GM21447 (cell line): ENCODE data around the gene FOXL3.

ENCODE experiments used
- ATAC-seq: cut with Tn5 transposase; IDR thresholded peaks from one replicate; pipeline ENCODE4 v1.9.1; 2021; ENCODE audit not compliant: unreplicated experiment

FOXL3 gene

DNA sequence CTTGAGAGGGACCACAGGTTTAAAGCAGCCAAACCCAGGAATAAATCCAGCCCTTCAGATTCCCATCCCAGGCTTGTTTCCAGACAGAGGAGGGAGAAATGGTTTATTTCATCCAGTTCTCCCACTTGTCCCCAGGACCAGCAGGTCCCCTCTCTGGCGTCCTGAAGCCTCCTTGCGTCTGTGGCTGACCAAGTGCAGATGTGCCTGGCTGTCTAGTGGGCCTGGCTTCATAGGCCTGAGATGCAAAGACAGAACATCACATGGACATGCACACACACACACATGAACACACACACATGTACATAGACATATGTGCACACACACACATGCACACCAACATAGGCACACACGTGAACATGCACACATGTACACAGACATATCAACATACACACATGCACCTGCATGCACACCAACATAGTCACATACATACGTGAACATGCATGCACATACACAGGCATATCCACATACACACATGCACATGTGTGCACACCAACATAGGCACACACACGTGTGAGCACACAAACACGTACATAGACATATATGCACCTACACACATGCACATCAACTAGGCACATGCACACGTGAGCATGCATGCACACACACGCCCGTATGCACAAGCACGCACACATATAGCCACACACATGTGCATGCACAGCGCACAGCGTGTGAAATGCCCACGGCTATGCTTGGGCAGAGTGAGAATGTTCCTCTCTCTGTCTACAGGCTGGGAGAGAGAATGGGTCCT is 10.7 kb downstream of the FOXL3 start:
- no peak for ATAC-seq

DNA sequence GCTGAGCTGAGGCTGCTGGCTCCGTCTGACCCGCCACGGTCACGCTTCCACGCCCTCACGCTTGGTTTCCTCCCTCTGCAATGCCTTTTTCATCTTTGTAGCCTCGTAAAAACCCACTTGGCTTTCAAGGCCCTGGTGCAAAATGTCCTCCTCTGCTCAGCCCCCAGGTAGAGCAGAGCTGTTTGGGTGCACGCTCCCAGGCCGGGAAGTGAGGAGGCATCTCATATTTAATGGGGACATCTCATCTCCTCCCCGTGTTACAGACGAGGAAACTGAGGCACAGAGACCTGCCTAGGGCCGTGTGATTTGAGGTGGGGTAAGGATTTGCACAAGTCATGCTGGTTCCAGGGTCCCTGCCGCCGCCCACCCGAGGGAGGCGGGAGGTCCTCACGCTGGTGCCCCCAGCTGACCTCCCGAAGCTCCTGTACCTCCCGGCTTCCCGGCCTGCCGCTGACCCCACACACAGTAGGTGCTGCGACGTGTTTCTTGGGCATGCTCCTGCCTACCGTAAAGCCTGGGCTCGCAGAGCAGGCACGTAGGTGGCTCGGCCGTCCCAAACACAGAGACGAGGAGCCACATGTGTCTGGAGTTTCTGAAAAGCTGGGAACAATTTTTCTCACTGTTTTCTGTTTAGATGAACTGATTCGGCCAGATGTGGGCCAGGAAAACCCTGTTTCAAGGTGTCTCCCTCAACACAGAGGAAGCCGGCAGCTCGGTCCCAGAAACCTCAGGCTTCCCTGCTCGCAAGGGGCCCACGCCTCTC is 11.5 kb downstream of the FOXL3 start:
- no peak for ATAC-seq

- ATAC-seq: no peak
Observed at GRCh38 chr7:302054-302992, 12.4 kb downstream of the FOXL3 start.

DNA sequence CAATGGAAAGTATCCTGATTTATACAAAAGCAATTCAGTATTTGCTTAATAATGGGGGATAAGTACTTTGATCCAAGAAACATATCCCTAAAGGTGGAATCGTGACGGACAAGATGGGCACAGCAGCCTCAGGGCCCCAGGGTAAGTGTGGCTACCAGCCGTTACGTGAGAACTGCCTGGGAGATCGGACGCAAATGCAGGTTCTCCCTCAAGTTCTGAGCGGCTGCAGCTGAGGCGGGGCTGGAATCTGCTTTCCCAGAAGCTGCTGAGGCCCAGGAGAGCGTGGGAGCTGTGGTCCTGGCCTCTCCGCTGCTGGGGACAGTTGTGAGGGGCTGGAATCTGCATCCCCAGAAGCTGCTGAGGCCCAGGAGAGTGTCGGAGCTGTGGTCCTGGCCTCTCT is 13.5 kb downstream of the FOXL3 start:
- no peak for ATAC-seq

DNA sequence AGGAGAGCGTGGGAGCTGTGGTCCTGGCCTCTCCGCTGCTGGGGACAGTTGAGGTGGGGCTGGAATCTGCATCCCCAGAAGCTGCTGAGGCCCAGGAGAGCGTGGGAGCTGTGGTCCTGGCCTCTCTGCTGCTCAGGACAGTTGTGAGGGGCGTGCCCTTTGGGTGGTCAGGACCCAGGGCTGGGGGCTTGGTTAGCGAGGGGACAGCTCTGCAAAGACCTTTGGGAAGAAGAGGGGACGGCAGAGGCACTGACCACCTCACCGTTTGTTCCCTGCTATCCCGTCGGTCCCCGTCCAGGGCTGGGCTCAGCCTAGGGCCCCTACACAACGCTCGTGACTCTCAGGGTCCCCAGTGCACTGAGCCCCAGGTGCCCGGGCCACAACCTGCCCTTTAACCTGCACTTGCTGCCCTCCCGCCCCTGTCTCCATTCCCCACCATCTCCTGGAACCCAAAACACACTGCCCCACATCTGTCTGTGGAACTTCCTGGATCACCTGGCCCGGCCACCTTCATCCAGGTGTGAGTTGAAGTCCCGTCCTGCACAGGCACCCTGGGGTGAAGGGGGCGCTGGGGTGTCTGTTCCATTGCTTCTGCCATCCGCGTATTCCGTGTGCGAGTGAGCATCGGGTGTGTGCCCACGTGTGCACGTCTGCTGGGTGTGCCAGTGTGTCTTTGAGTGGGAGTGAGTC is 14.1 kb downstream of the FOXL3 start:
- ATAC-seq: no peak

- ATAC-seq: no peak
Observed at GRCh38 chr7:304574-305409, 14.8 kb downstream of the FOXL3 start.

- no peak for ATAC-seq
Observed at GRCh38 chr7:305410-306151, 15.6 kb downstream of the FOXL3 start.

- no peak for ATAC-seq
Observed at GRCh38 chr7:307970-308369, 18.0 kb downstream of the FOXL3 start.

GRCh38 chr7:309586-310228 is 19.7 kb downstream of the FOXL3 start:
- no peak for ATAC-seq

DNA sequence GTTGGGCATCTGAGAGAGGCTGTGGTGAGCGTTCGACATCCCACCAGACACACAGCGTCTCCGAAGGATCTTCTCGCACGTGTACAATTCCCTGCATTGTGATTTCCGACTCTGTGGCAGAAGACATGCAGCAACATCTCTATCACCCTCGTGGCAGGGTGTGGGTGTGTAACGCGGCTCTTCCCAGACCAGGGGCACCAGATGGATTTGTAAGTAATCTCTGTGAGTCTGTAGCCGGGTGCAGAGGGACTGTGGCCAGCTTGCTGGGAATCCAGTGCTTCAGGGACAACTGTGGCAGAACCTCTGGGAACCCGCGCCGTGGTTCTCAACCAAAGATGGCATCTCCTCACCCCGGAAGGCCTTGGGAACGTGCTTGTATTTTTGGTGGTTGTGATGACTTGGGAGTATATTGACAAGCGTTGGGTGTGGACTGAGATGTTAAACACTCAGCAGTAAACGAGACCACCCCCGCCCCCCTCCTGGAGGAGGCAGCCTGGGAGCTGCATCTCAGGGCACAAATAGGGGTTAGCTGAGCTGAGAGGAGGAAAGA is 21.2 kb downstream of the FOXL3 start:
- no peak for ATAC-seq

DNA sequence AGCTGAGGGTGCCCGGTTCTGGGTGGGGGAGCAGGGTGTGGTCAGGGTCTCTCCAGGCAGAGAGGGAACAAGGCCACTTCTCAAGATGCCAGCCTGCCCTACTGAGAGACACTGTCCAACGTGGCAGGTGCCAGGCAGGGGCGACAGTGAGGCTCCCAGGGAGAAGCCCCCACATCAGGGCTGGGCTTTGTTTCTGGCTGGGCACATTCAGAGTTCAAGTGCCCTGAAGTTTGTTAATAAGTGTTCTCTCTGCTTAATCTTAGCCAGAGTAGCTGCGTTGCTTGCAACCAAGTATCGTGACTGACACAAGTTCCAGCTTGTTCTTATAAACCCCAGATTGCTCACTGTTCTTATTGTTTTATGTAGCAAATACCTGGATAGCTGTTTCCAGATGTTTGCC is 21.8 kb downstream of the FOXL3 start:
- no peak for ATAC-seq

- no peak for ATAC-seq
Observed at GRCh38 chr7:312424-312823, 22.5 kb downstream of the FOXL3 start.

- ATAC-seq: no peak
Observed at GRCh38 chr7:314853-315252, 24.9 kb downstream of the FOXL3 start.

DNA sequence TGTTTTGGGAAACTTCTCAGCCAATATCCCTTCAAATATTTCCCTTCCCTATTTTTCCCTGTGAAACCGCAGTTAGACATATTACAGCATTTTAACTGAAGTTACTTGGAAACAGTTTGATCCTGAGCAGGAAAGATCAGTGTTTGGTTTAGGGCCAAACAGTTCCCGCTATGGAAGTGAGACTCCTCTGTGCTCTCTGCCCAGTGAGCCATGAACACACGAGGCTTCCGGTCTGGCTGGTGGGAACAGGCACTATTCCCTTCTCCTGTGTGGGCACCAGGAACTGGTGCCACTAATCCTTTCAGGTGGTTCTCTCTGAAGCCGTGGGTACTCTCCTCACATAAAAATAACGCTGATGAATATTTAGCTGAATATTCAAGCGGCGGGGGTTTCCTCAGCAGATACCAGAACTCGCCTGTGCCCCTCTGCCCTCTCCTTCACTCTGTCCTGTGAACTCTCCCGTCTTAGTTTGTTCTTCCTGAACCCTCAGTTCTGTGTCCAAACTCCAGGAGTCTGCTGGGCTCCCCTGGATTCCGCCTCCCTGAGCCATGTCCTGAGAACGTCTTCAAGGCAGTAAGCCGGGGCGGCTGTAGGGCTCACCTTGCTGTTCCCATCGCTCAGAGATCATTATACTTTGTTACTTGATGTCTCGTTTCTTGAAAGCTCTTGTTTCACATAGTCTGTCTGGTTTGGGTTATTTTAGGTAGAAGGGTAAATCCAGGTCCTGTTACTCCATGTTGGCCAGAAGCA is 25.7 kb downstream of the FOXL3 start:
- ATAC-seq: no peak

DNA sequence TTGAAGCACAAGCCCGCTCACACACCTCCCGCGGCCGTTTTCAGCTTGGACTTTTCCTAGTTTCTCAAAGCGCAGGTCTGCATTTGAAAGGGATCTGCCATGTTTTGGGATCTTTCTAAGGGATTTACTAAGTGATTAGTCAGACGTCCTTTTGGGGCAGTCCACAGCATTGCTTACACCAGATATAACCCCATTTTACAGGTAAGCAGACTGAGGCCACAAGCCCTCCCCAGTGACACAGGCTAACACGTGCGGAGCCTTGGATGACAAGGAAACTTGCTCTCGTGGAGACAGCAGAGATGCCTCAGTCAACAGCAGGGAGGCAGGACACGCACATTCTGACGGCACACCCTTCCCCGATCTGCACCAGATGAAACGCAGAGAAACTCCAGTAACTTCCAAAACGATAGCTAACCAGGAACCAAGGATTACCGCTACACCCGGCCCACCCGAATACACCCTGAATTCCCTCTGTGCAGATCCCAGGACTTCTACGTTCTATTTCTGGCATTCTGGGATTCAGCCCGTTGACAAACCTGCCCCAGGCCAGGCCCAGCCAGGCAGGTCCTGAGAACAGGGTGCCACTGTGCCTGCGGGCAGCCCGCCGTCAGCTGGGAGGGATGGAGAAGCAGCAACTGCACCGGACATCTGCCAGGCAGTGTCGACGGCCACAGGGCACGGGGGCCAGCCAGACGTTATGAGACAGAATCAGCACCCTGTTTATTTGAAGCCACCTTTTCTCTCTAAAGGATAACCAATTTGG is 27.9 kb downstream of the FOXL3 start:
- ATAC-seq: no peak

DNA sequence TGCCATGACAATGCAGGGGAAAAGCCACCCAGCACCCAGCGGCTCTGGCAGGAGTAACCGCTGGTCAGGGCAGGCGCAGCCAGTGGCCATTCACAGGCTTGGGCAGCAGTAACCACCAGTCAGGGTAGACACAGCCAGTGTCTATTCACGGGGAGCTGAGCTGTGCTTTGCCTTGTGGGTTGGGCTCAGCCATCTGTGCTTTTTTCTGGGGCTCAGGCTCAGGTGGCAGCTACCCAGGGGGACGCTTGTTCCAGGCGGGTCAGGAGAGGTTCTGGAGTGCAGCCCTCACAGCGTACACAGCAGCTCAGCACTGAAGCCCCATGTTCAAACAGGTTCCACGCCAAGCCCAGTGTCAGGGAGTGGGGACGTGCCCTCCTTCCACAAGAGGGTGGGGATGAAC is 28.5 kb downstream of the FOXL3 start:
- no peak for ATAC-seq
